ENCODE results near the gene NABP1.

DNA sequence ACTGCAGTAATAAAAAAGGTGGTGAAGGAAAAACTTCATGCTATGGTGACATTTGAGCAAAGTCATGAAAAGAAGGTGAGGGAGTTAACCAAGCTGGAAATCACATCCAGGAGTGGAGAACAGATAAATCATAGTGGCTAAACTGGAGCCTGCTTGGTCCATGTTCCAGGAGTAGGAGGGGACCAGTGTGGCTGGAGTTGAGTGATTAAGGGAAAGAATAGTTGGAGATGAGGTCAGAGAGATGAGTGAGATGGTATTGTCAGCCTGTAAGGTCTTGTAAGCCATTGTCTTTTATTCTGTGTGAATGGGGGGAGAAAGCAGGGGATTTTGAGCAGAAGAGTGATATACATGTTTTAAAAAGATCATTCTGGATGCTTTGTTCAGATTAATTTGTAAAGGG is 52.3 kb downstream of the NABP1 start:
- TF ChIP-seq, protein P1, sequence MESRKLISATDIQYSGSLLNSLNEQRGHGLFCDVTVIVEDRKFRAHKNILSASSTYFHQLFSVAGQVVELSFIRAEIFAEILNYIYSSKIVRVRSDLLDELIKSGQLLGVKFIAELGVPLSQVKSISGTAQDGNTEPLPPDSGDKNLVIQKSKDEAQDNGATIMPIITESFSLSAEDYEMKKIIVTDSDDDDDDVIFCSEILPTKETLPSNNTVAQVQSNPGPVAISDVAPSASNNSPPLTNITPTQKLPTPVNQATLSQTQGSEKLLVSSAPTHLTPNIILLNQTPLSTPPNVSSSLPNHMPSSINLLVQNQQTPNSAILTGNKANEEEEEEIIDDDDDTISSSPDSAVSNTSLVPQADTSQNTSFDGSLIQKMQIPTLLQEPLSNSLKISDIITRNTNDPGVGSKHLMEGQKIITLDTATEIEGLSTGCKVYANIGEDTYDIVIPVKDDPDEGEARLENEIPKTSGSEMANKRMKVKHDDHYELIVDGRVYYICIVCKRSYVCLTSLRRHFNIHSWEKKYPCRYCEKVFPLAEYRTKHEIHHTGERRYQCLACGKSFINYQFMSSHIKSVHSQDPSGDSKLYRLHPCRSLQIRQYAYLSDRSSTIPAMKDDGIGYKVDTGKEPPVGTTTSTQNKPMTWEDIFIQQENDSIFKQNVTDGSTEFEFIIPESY (IDR thresholded peaks at IDR 0.05): no peak
- TF ChIP-seq, protein P2, sequence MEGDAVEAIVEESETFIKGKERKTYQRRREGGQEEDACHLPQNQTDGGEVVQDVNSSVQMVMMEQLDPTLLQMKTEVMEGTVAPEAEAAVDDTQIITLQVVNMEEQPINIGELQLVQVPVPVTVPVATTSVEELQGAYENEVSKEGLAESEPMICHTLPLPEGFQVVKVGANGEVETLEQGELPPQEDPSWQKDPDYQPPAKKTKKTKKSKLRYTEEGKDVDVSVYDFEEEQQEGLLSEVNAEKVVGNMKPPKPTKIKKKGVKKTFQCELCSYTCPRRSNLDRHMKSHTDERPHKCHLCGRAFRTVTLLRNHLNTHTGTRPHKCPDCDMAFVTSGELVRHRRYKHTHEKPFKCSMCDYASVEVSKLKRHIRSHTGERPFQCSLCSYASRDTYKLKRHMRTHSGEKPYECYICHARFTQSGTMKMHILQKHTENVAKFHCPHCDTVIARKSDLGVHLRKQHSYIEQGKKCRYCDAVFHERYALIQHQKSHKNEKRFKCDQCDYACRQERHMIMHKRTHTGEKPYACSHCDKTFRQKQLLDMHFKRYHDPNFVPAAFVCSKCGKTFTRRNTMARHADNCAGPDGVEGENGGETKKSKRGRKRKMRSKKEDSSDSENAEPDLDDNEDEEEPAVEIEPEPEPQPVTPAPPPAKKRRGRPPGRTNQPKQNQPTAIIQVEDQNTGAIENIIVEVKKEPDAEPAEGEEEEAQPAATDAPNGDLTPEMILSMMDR (IDR thresholded peaks at IDR 0.05; ENCODE audit: low read depth, low read length, missing input control): no peak
- TF ChIP-seq RAD21 (IDR thresholded peaks at IDR 0.05) (no peak), FOXA1 (IDR thresholded peaks at IDR 0.05) (no peak), TAF1 (conservative IDR thresholded peaks at IDR 0.05) (no peak), SP1 (IDR thresholded peaks at IDR 0.05) (no peak), JUND (IDR thresholded peaks at IDR 0.05) (no peak), YY1 (IDR thresholded peaks at IDR 0.05) (no peak), GABPA (IDR thresholded peaks at IDR 0.05 in 1 of 2, conservative IDR thresholded peaks at IDR 0.05 in 1 of 2) (no peak), HNF4G (IDR thresholded peaks at IDR 0.05) (no peak)
- TF ChIP-seq, protein P3, sequence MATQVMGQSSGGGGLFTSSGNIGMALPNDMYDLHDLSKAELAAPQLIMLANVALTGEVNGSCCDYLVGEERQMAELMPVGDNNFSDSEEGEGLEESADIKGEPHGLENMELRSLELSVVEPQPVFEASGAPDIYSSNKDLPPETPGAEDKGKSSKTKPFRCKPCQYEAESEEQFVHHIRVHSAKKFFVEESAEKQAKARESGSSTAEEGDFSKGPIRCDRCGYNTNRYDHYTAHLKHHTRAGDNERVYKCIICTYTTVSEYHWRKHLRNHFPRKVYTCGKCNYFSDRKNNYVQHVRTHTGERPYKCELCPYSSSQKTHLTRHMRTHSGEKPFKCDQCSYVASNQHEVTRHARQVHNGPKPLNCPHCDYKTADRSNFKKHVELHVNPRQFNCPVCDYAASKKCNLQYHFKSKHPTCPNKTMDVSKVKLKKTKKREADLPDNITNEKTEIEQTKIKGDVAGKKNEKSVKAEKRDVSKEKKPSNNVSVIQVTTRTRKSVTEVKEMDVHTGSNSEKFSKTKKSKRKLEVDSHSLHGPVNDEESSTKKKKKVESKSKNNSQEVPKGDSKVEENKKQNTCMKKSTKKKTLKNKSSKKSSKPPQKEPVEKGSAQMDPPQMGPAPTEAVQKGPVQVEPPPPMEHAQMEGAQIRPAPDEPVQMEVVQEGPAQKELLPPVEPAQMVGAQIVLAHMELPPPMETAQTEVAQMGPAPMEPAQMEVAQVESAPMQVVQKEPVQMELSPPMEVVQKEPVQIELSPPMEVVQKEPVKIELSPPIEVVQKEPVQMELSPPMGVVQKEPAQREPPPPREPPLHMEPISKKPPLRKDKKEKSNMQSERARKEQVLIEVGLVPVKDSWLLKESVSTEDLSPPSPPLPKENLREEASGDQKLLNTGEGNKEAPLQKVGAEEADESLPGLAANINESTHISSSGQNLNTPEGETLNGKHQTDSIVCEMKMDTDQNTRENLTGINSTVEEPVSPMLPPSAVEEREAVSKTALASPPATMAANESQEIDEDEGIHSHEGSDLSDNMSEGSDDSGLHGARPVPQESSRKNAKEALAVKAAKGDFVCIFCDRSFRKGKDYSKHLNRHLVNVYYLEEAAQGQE (IDR thresholded peaks at IDR 0.05): no peak
